WERI-Rb-1 (cell line): ENCODE results near the gene INAFM2.

Source experiments
- DNase-seq: peaks from one replicate; pipeline ENCODE4 v3.0.0-alpha.2; 2020
- H3K27ac ChIP-seq: fragments of 250-450 bp; sonication (Bioruptor Pico); 2 replicates; pipeline ENCODE4 v1.5.1; 2020; ENCODE audit warnings: mild to moderate bottlenecking, moderate library complexity
- H3K27me3 ChIP-seq: fragments of 250-450 bp; sonication (Bioruptor Pico); 2 replicates; pipeline ENCODE4 v1.5.1; 2021; ENCODE audit warnings: mild to moderate bottlenecking, low read depth, moderate library complexity; ENCODE audit not compliant: insufficient read depth, severe bottlenecking
- H3K36me3 ChIP-seq: fragments of 250-450 bp; sonication (Bioruptor Pico); 2 replicates; pipeline ENCODE4 v1.5.1; 2020; ENCODE audit warnings: mild to moderate bottlenecking, moderate library complexity
- H3K4me3 ChIP-seq: 2 replicates; pipeline ENCODE4 v1.5.1; 2011; ENCODE audit warnings: low read depth, mild to moderate bottlenecking, control low read depth, low read length
- H3K9me3 ChIP-seq: fragments of 250-450 bp; sonication (Bioruptor Pico); 2 replicates; pipeline ENCODE4 v1.5.1; 2021; ENCODE audit warnings: mild to moderate bottlenecking, moderate library complexity; ENCODE audit not compliant: severe bottlenecking
- TF ChIP-seq, protein P1 (sequence below): IDR thresholded peaks from 2 replicates; pipeline ENCODE4 v1.5.1; 2011; ENCODE audit warnings: low read depth, mild to moderate bottlenecking, control low read depth, inconsistent platforms, low read length

The INAFM2 gene

DNA sequence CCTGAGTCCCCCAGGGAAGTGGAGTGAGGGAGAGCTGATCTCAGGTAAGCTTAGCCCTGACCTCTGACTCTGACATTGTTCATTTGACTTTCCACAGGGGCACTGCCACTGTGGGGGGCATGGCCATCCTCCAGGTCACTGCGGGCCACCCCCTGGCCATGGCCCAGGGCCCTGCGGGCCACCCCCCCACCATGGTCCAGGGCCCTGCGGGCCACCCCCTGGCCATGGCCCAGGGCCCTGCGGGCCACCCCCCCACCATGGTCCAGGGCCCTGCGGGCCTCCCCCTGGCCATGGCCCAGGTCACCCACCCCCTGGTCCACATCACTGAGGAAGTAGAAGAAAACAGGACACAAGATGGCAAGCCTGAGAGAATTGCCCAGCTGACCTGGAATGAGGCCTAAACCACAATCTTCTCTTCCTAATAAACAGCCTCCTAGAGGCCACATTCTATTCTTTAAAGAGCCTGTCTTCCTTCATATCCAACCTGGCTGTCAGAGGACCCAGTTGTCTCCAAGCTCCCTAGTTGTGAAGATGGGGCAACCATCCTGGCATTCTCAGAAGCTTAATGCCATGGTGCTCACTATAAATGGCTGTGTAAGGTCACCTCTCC, 32.6 kb downstream of the INAFM2 start:
- DNase-seq, result no peak
- Histone ChIP-seq H3K4me3 (no peak overlapping the region), H3K27ac (no peak overlapping the region), H3K36me3 (no peaks in the 10 kb centered on the region), H3K9me3 (no peaks in the 10 kb centered on the region), H3K27me3 (no peaks in the 10 kb centered on the region)
- TF ChIP-seq, protein P1, sequence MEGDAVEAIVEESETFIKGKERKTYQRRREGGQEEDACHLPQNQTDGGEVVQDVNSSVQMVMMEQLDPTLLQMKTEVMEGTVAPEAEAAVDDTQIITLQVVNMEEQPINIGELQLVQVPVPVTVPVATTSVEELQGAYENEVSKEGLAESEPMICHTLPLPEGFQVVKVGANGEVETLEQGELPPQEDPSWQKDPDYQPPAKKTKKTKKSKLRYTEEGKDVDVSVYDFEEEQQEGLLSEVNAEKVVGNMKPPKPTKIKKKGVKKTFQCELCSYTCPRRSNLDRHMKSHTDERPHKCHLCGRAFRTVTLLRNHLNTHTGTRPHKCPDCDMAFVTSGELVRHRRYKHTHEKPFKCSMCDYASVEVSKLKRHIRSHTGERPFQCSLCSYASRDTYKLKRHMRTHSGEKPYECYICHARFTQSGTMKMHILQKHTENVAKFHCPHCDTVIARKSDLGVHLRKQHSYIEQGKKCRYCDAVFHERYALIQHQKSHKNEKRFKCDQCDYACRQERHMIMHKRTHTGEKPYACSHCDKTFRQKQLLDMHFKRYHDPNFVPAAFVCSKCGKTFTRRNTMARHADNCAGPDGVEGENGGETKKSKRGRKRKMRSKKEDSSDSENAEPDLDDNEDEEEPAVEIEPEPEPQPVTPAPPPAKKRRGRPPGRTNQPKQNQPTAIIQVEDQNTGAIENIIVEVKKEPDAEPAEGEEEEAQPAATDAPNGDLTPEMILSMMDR, result no peak

DNA sequence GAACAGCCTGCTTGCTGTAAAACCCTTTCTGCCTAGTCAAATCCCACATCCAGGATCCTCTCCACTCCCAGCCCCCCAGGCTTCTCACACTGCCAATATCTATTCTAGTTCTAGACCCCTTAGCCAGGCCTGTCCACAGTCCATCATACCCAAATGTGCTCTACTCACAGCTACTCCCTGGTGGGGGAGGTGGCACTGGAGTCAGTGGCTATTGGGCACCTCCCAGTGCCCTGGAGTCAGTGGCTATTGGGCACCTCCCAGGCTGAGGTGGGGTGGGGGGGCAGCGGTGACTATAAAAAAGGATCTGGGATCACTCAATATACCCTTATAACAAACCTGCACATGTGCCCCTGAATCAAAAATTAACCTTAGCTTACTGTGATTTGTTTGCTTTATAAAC, 33.8 kb downstream of the INAFM2 start:
- Histone ChIP-seq H3K9me3 (no peaks in the 10 kb centered on the region), H3K27me3 (no peaks in the 10 kb centered on the region), H3K27ac (peak overlapping the region; percentile 86), H3K4me3 (peak overlapping the region; percentile 48), H3K36me3 (no peaks in the 10 kb centered on the region)
- TF ChIP-seq, protein P1, result no peak
- DNase-seq, result no peak

DNA sequence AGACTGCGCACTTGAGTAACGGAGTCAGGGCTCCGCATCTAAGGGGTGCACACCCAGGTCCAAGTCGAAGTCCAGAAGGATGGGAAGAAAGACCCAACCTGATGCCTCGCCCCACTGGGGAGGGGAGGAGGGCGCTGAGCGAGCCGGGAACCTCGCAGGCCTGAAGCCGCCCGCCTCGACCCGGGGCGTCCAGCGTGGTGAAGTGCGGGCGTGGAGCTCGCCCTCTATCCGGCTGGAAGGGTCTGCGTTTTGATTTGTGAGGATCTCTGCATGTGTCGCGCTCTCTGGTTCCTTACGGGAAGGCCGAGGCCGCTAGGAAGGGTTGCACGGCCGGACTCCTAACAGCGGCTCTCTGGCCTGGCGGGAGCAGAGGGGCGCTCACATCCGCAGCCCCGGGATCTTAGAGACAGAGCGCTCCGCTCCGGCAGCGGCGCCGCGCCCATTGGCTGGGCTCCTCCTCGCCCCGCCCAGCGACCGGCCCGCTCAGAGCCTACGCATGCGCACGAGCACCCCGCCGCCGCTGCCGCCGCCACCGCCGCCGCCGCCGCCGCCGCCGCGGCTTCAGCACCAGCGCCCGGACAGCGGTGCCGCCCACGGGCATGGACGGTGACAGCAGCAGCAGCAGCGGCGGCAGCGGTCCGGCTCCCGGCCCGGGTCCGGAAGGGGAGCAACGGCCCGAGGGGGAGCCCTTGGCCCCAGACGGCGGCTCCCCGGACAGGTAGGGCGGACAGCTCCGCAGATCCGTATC, 34.4 kb downstream of the INAFM2 start, which contains the start of gene DISP2:
Gene DISP2 (plus strand): TSS at position 497 of the 748 bp plus-strand sequence. CDS start 103 bp downstream, at position 600.
- no peaks in the 10 kb centered on the region for H3K27me3 ChIP-seq
- H3K27ac ChIP-seq, result peak within 1 kb of the TSS; percentile 86

DNA sequence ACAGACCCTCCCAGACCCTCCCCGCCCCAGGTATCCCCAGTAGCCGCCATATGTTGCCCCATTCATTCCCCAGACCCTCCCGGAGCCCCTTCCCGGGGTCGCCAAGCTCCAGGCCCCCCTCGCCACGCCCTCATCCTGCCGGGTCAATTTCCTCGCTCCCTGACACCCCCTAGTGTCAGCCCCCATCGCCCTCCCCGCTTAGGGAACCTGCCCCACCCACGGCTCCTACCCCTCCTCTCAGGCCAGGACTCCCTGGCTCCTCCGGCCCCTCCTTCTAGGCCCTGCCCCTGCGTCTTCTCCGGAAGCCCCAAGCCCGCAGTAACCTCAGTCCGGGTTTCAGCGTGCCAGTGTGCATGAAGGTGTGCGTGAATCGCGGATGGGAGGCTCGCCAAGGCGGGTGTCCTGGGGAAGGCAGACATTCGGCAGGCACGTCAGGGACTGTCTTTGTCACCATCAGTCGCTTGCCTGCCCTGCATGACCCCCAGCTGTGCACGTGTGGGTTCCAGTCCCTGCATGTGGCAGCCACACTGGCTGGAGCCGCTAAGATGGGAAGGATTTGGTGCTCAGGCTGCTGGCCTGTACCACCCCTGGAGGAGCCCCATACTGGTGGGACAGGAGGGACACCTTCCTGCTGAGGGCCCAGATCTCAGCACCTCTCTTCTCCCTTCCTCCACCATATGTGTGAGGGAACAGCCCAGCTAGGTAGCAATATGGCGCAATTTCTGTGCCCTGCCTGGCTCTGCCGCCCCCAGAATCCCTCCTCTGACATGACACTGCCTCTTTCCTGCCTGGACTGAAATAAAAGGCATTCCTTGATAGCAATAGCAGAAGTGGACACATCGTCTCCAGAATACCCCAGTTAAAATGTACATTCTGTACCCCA, 35.2 kb downstream of the INAFM2 start:
- Histone ChIP-seq H3K9me3 (no peaks in the 10 kb centered on the region), H3K27me3 (no peaks in the 10 kb centered on the region), H3K4me3 (peak overlapping the region; percentile 59), H3K27ac (peak overlapping the region; percentile 68), H3K36me3 (no peaks in the 10 kb centered on the region)
- DNase-seq, result peak; percentile 84
- TF ChIP-seq, protein P1, result peak; percentile 42

More for the DNA sequence above, 34.4 kb downstream of the INAFM2 start, which contains the start of gene DISP2:
- DNase-seq, result peak; percentile 89
- TF ChIP-seq, protein P1, result no peak
- Histone ChIP-seq H3K9me3 (no peaks in the 10 kb centered on the region), H3K36me3 (no peaks in the 10 kb centered on the region), H3K4me3 (peak within 1 kb of the TSS; percentile 59)

DNA sequence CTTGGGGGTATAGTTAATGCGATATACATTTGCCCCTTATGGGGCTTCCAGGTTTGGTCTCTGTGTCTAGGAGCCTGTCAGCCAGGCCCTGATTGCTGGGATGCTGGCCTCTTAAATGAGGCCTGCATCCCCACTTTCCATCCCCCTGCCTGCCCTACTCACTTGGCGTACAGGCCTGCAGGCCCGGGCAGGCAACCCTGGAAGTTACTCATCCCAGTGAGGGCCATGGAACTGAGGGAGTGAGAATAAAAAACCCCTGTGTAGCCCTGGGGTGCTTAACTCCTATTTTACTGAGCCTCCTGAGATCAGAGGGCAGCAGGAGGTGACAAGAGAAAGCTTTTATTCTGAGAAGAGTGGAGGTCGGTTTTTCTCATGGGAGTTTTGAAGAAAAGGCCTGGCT, 36.5 kb downstream of the INAFM2 start:
- TF ChIP-seq, protein P1, result no peak
- Histone ChIP-seq H3K27ac (no peak overlapping the region), H3K27me3 (no peaks in the 10 kb centered on the region), H3K9me3 (no peaks in the 10 kb centered on the region), H3K36me3 (no peaks in the 10 kb centered on the region; the same call in 1 of the 2 replicates), H3K4me3 (no peak overlapping the region)
- DNase-seq, result no peak
